Karpas-422 (cell line): ENCODE measurements around the gene INPP5K. TPM values are rescaled to one million over a fixed set of nuclear protein-coding genes. Genes with fewer than 3 reads are reported as not detected.

Experiments
- DNase-seq: peaks from one replicate; pipeline ENCODE4 v3.0.0-alpha.2; 2015
- H2AFZ ChIP-seq: fragments of 200-600 bp; sonication (generic); 2 replicates; pipeline ENCODE4 v1.6.1; 2014; ENCODE audit warnings: antibody characterized with exemption, low read length, mixed read lengths
- H3K27ac ChIP-seq: fragments of 200-600 bp; sonication (generic); 2 replicates; pipeline ENCODE4 v1.5.1; 2014; ENCODE audit warnings: mild to moderate bottlenecking, low read length, moderate library complexity
- H3K27me3 ChIP-seq: fragments of 200-600 bp; sonication (generic); 2 replicates; pipeline ENCODE4 v1.6.1; 2014; ENCODE audit warnings: low read length, mixed read lengths
- H3K36me3 ChIP-seq: fragments of 200-600 bp; sonication (generic); 2 replicates; pipeline ENCODE4 v1.6.1; 2014; ENCODE audit warnings: low read length, mixed read lengths; ENCODE audit not compliant: insufficient read depth
- H3K4me1 ChIP-seq: fragments of 200-600 bp; sonication (generic); 2 replicates; pipeline ENCODE4 v1.6.1; 2014; ENCODE audit warnings: mild to moderate bottlenecking, low read length, mixed read lengths
- H3K4me2 ChIP-seq: fragments of 200-600 bp; sonication (generic); 2 replicates; pipeline ENCODE4 v1.6.1; 2014; ENCODE audit warnings: low read length, low read depth, mild to moderate bottlenecking; ENCODE audit not compliant: poor library complexity, severe bottlenecking
- H3K4me3 ChIP-seq: fragments of 200-600 bp; sonication (generic); 2 replicates; pipeline ENCODE4 v1.5.1; 2014; ENCODE audit warnings: mild to moderate bottlenecking, antibody characterized with exemption, low read length, mixed read lengths
- H3K79me2 ChIP-seq: fragments of 200-600 bp; sonication (generic); 2 replicates; pipeline ENCODE4 v1.6.1; 2014; ENCODE audit warnings: mild to moderate bottlenecking, low read length, mixed read lengths
- H3K9ac ChIP-seq: fragments of 200-600 bp; sonication (generic); 2 replicates; pipeline ENCODE4 v1.6.0; 2014; ENCODE audit warnings: low read length
- H3K9me2 ChIP-seq: fragments of 200-600 bp; sonication (generic), shearing (Covaris generic); replicated peaks from 2 replicates; pipeline ENCODE4 v1.6.0; 2014; ENCODE audit warnings: mild to moderate bottlenecking, low read length, moderate library complexity; ENCODE audit not compliant: insufficient read depth
- H3K9me3 ChIP-seq: fragments of 300-700, 200-600 bp; sonication (generic); 2 replicates; pipeline ENCODE4 v1.6.1; 2014; ENCODE audit warnings: low read length, mixed read lengths
- H4K20me1 ChIP-seq: fragments of 200-600 bp; sonication (generic); 2 replicates; pipeline ENCODE4 v1.6.1; 2014; ENCODE audit warnings: mild to moderate bottlenecking, antibody characterized with exemption, low read length, low read depth; ENCODE audit not compliant: insufficient read depth
- total RNA-seq: library from RNA; depleted of rRNA; stranded (reverse); fragments of >200 nt; shearing (Covaris generic); gene quantifications from 2 replicates; pipeline ENCODE4 v1.2.3, GENCODE V29; 2014; ENCODE audit warnings: low replicate concordance

INPP5K gene
- total RNA-seq, 1 experiment from 2014 or later, result 102 TPM

DNA sequence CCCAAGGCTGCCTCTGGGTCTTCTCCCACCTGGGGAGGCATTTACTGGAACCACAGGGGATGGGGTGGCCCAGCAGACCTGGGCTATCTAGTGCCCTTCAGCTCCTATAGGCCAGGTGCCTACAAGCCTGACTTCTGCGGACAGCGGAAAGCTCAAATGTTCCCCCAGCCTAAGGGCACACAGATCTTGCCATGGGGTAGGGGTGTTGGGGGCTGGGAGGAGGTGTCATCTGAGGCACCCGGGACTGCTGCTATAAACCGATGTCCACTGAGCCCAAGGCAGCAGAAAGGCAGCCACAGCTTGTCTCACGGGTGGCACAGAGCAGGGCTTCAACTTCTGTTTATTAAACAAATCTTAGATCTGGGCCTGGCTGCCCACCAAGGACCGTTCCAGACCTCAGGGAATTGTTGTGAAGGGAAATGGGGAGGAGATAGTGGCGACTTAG is 27.6 kb downstream of the INPP5K start:
- Histone ChIP-seq H4K20me1 (no peaks in the 10 kb centered on the region), H3K79me2 (peaks cover 4% of the 10 kb centered on the region; the same call in 1 of the 2 replicates), H3K9ac (peak overlapping the region; percentile 82), H3K9me3 (no peaks in the 10 kb centered on the region), H3K4me2 (peak overlapping the region; percentile 91), H2AFZ (no peak overlapping the region), H3K27ac (no peak overlapping the region), H3K4me1 (peaks cover 54% of the 10 kb centered on the region), H3K9me2 (no peaks in the 10 kb centered on the region), H3K27me3 (no peaks in the 10 kb centered on the region), H3K36me3 (no peaks in the 10 kb centered on the region), H3K4me3 (peak overlapping the region; percentile 76; the same call in 1 of the 2 replicates)
- no peak for DNase-seq

- Histone ChIP-seq H3K4me2 (peak overlapping the region; percentile 91), H2AFZ (peak overlapping the region; percentile 63; the same call in 1 of the 2 replicates), H3K4me1 (peaks cover 54% of the 10 kb centered on the region), H3K4me3 (peak overlapping the region; percentile 76), H3K9me2 (no peaks in the 10 kb centered on the region), H3K9ac (peak overlapping the region; percentile 82), H3K79me2 (peaks cover 4% of the 10 kb centered on the region; the same call in 1 of the 2 replicates), H3K36me3 (no peaks in the 10 kb centered on the region), H3K27me3 (no peaks in the 10 kb centered on the region), H4K20me1 (no peaks in the 10 kb centered on the region), H3K9me3 (no peaks in the 10 kb centered on the region), H3K27ac (peak overlapping the region; percentile 81)
- peak; percentile 88 for DNase-seq
Observed at GRCh38 chr17:1487939-1488825, 28.2 kb downstream of the INPP5K start.

- Histone ChIP-seq H3K27ac (peak overlapping the region; percentile 81), H2AFZ (peak overlapping the region; percentile 63; the same call in 1 of the 2 replicates), H3K27me3 (no peaks in the 10 kb centered on the region), H3K4me2 (peak overlapping the region; percentile 91), H3K9me3 (no peaks in the 10 kb centered on the region), H3K4me1 (peaks cover 50% of the 10 kb centered on the region), H3K4me3 (peak overlapping the region; percentile 76), H4K20me1 (no peaks in the 10 kb centered on the region), H3K9ac (peak overlapping the region; percentile 82), H3K9me2 (no peaks in the 10 kb centered on the region), H3K36me3 (no peaks in the 10 kb centered on the region), H3K79me2 (peaks cover 4% of the 10 kb centered on the region; the same call in 1 of the 2 replicates)
- DNase-seq, result peak; percentile 87
Observed at GRCh38 chr17:1486802-1487695, 29.4 kb downstream of the INPP5K start.

GRCh38 chr17:1485423-1486376 is 30.7 kb downstream of the INPP5K start:
- peak overlapping the region; percentile 82 for H3K9ac ChIP-seq
- peak overlapping the region; percentile 76 for H3K4me3 ChIP-seq
- peak; percentile 72 for DNase-seq
- peaks cover 44% of the 10 kb centered on the region for H3K4me1 ChIP-seq
- no peaks in the 10 kb centered on the region for H3K9me3 ChIP-seq
- H3K4me2 ChIP-seq, result peak overlapping the region; percentile 93
- no peaks in the 10 kb centered on the region for H3K36me3 ChIP-seq
- no peaks in the 10 kb centered on the region for H3K9me2 ChIP-seq
- H3K27me3 ChIP-seq, result no peaks in the 10 kb centered on the region
- peak overlapping the region; percentile 81 for H3K27ac ChIP-seq
- H4K20me1 ChIP-seq, result no peaks in the 10 kb centered on the region
- H2AFZ ChIP-seq, result peak overlapping the region; percentile 56; the same call in 1 of the 2 replicates
- peaks cover 4% of the 10 kb centered on the region; the same call in 1 of the 2 replicates for H3K79me2 ChIP-seq

- Histone ChIP-seq H3K27me3 (no peaks in the 10 kb centered on the region), H3K9ac (peak overlapping the region; percentile 68), H4K20me1 (no peaks in the 10 kb centered on the region), H3K4me2 (peak overlapping the region; percentile 93), H3K9me3 (no peaks in the 10 kb centered on the region), H3K4me3 (peak overlapping the region; percentile 72), H3K79me2 (peaks cover 4% of the 10 kb centered on the region; the same call in 1 of the 2 replicates), H3K36me3 (no peaks in the 10 kb centered on the region; the same call in 1 of the 2 replicates), H3K4me1 (peaks cover 39% of the 10 kb centered on the region), H3K9me2 (no peaks in the 10 kb centered on the region), H3K27ac (peak overlapping the region; percentile 51), H2AFZ (no peak overlapping the region; the same call in 1 of the 2 replicates)
- peak; percentile 79 for DNase-seq
Observed at GRCh38 chr17:1484676-1485422, 31.6 kb downstream of the INPP5K start.

- Histone ChIP-seq H3K27ac (peak overlapping the region; percentile 44; the same call in 1 of the 2 replicates), H3K9ac (no peak overlapping the region), H3K4me2 (peak overlapping the region; percentile 15), H3K4me3 (no peak overlapping the region; the same call in 1 of the 2 replicates), H3K9me2 (no peaks in the 10 kb centered on the region), H3K79me2 (peaks cover 4% of the 10 kb centered on the region; the same call in 1 of the 2 replicates), H4K20me1 (no peaks in the 10 kb centered on the region), H3K9me3 (no peaks in the 10 kb centered on the region), H3K36me3 (no peaks in the 10 kb centered on the region; the same call in 1 of the 2 replicates), H3K4me1 (peaks cover 39% of the 10 kb centered on the region), H2AFZ (no peak overlapping the region), H3K27me3 (no peaks in the 10 kb centered on the region)
- no peak for DNase-seq
Observed at GRCh38 chr17:1484060-1484535, 32.3 kb downstream of the INPP5K start.
